Tibial nerve (tissue), 4 donors: Measurements from ENCODE around the gene ZNF485.

Experiments
- CTCF ChIP-seq, 5 experiments: fragments of 200-600 bp in 3 of 5; fragments of 450-650 bp in 2 of 5; sonication (generic) in 3 of 5; IDR thresholded peaks; one replicate each; pipeline ENCODE4 v1.5.1; 2016 to 2019; ENCODE audit warnings: antibody characterized with exemption in 5 of 5, mild to moderate bottlenecking in 3 of 5, moderate library complexity in 2 of 5
- EP300 ChIP-seq, 2 donors: sonication (generic); formaldehyde crosslinking; IDR thresholded peaks; one replicate each; pipeline ENCODE4 v1.6.1; 2017; ENCODE audit warnings: antibody characterized with exemption in 2 of 2, mild to moderate bottlenecking in 1 of 2
- POLR2A ChIP-seq, 2 donors: fragments of 450-650 bp; IDR thresholded peaks; one replicate each; pipeline ENCODE4 v1.6.1; 2017; ENCODE audit warnings: antibody characterized with exemption in 2 of 2, mild to moderate bottlenecking in 2 of 2, moderate library complexity in 2 of 2

- TF ChIP-seq CTCF (IDR thresholded peaks at IDR 0.05) (no peak), POLR2A (IDR thresholded peaks at IDR 0.05) (no peak), EP300 (IDR thresholded peaks at IDR 0.05) (no peak)
Observed at GRCh38 chr10:43648095-43648397, 41.8 kb downstream of the ZNF485 start.
